Measurements from ENCODE around the gene ZNF385B.

DNA sequence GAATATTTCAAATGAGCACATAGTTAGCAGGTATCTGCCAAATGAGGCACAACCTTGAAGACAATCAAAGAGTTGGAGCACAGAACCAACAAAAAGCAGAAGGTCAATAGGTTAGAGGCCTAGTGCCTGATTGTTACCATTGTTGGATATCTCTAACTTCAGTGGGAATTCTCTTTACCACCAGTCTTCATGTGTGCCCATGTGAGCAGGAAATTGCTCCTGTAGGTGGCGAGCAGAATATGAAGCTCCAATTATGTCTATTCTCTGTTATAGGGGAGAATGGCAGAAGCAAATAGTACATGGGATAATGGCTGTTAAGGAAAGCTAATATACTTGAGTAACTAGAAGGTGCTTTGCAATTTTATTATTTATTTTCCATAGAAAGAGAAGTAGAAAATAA lies 14.9 kb upstream of the ZNF385B start:
- TF ChIP-seq, protein P1, sequence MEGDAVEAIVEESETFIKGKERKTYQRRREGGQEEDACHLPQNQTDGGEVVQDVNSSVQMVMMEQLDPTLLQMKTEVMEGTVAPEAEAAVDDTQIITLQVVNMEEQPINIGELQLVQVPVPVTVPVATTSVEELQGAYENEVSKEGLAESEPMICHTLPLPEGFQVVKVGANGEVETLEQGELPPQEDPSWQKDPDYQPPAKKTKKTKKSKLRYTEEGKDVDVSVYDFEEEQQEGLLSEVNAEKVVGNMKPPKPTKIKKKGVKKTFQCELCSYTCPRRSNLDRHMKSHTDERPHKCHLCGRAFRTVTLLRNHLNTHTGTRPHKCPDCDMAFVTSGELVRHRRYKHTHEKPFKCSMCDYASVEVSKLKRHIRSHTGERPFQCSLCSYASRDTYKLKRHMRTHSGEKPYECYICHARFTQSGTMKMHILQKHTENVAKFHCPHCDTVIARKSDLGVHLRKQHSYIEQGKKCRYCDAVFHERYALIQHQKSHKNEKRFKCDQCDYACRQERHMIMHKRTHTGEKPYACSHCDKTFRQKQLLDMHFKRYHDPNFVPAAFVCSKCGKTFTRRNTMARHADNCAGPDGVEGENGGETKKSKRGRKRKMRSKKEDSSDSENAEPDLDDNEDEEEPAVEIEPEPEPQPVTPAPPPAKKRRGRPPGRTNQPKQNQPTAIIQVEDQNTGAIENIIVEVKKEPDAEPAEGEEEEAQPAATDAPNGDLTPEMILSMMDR (IDR thresholded peaks at IDR 0.05; ENCODE audit: low read depth, low read length, missing input control), result no peak
- TF ChIP-seq, protein P2, sequence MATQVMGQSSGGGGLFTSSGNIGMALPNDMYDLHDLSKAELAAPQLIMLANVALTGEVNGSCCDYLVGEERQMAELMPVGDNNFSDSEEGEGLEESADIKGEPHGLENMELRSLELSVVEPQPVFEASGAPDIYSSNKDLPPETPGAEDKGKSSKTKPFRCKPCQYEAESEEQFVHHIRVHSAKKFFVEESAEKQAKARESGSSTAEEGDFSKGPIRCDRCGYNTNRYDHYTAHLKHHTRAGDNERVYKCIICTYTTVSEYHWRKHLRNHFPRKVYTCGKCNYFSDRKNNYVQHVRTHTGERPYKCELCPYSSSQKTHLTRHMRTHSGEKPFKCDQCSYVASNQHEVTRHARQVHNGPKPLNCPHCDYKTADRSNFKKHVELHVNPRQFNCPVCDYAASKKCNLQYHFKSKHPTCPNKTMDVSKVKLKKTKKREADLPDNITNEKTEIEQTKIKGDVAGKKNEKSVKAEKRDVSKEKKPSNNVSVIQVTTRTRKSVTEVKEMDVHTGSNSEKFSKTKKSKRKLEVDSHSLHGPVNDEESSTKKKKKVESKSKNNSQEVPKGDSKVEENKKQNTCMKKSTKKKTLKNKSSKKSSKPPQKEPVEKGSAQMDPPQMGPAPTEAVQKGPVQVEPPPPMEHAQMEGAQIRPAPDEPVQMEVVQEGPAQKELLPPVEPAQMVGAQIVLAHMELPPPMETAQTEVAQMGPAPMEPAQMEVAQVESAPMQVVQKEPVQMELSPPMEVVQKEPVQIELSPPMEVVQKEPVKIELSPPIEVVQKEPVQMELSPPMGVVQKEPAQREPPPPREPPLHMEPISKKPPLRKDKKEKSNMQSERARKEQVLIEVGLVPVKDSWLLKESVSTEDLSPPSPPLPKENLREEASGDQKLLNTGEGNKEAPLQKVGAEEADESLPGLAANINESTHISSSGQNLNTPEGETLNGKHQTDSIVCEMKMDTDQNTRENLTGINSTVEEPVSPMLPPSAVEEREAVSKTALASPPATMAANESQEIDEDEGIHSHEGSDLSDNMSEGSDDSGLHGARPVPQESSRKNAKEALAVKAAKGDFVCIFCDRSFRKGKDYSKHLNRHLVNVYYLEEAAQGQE (IDR thresholded peaks at IDR 0.05), result no peak
- TF ChIP-seq, protein P3, sequence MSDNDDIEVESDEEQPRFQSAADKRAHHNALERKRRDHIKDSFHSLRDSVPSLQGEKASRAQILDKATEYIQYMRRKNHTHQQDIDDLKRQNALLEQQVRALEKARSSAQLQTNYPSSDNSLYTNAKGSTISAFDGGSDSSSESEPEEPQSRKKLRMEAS (IDR thresholded peaks at IDR 0.05), result no peak
- TF ChIP-seq, protein P4, sequence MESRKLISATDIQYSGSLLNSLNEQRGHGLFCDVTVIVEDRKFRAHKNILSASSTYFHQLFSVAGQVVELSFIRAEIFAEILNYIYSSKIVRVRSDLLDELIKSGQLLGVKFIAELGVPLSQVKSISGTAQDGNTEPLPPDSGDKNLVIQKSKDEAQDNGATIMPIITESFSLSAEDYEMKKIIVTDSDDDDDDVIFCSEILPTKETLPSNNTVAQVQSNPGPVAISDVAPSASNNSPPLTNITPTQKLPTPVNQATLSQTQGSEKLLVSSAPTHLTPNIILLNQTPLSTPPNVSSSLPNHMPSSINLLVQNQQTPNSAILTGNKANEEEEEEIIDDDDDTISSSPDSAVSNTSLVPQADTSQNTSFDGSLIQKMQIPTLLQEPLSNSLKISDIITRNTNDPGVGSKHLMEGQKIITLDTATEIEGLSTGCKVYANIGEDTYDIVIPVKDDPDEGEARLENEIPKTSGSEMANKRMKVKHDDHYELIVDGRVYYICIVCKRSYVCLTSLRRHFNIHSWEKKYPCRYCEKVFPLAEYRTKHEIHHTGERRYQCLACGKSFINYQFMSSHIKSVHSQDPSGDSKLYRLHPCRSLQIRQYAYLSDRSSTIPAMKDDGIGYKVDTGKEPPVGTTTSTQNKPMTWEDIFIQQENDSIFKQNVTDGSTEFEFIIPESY (IDR thresholded peaks at IDR 0.05), result no peak
- TF ChIP-seq JUND (IDR thresholded peaks at IDR 0.05), result no peak
- no peak for TF ChIP-seq EGR1 (IDR thresholded peaks at IDR 0.05; ENCODE audit: low read depth in 2 of 2)
- no peak for TF ChIP-seq GABPA (IDR thresholded peaks at IDR 0.05 in 1 of 2, conservative IDR thresholded peaks at IDR 0.05 in 1 of 2)
- no peak for TF ChIP-seq RXRA (IDR thresholded peaks at IDR 0.05)
- TF ChIP-seq YY1 (IDR thresholded peaks at IDR 0.05), result no peak
- TF ChIP-seq SP1 (IDR thresholded peaks at IDR 0.05), result no peak
- TF ChIP-seq FOXA1 (IDR thresholded peaks at IDR 0.05), result no peak
